Measurements from ENCODE around the gene RPH3AL.

DNA sequence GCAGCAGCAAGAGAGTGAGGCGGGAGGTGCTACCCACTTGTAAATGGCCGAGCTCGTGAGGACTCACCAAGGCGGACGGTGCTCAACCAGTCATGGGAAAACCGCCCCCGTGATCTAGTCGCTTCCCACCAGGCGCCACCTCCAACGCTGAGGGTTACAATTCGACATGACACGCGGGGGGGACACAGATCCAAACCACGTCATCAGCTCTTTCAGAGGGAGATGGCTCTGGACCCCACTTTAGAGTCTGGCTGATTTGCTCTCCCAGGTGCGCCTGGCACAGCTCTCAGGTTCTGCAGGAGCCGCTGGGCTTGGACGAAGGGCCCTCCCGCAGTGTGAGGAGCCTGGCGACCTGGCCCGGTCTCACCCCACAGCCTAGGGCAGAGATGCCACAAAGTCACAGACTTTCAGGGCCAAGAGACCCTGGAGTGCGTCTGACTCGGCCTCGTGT is 150.1 kb downstream of the RPH3AL start:
- TF ChIP-seq, protein P1, sequence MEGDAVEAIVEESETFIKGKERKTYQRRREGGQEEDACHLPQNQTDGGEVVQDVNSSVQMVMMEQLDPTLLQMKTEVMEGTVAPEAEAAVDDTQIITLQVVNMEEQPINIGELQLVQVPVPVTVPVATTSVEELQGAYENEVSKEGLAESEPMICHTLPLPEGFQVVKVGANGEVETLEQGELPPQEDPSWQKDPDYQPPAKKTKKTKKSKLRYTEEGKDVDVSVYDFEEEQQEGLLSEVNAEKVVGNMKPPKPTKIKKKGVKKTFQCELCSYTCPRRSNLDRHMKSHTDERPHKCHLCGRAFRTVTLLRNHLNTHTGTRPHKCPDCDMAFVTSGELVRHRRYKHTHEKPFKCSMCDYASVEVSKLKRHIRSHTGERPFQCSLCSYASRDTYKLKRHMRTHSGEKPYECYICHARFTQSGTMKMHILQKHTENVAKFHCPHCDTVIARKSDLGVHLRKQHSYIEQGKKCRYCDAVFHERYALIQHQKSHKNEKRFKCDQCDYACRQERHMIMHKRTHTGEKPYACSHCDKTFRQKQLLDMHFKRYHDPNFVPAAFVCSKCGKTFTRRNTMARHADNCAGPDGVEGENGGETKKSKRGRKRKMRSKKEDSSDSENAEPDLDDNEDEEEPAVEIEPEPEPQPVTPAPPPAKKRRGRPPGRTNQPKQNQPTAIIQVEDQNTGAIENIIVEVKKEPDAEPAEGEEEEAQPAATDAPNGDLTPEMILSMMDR (IDR thresholded peaks at IDR 0.05; ENCODE audit: poor library complexity, severe bottlenecking): no peak
- TF ChIP-seq POLR2AphosphoS5 (IDR thresholded peaks at IDR 0.05) (no peak), RAD21 (conservative IDR thresholded peaks at IDR 0.05) (no peak), EZH2 (IDR thresholded peaks at IDR 0.05; ENCODE audit: borderline replicate concordance, insufficient read depth, low read length, poor library complexity, severe bottlenecking) (no peak)
- TF ChIP-seq, protein P2, sequence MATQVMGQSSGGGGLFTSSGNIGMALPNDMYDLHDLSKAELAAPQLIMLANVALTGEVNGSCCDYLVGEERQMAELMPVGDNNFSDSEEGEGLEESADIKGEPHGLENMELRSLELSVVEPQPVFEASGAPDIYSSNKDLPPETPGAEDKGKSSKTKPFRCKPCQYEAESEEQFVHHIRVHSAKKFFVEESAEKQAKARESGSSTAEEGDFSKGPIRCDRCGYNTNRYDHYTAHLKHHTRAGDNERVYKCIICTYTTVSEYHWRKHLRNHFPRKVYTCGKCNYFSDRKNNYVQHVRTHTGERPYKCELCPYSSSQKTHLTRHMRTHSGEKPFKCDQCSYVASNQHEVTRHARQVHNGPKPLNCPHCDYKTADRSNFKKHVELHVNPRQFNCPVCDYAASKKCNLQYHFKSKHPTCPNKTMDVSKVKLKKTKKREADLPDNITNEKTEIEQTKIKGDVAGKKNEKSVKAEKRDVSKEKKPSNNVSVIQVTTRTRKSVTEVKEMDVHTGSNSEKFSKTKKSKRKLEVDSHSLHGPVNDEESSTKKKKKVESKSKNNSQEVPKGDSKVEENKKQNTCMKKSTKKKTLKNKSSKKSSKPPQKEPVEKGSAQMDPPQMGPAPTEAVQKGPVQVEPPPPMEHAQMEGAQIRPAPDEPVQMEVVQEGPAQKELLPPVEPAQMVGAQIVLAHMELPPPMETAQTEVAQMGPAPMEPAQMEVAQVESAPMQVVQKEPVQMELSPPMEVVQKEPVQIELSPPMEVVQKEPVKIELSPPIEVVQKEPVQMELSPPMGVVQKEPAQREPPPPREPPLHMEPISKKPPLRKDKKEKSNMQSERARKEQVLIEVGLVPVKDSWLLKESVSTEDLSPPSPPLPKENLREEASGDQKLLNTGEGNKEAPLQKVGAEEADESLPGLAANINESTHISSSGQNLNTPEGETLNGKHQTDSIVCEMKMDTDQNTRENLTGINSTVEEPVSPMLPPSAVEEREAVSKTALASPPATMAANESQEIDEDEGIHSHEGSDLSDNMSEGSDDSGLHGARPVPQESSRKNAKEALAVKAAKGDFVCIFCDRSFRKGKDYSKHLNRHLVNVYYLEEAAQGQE (IDR thresholded peaks at IDR 0.05; ENCODE audit: borderline replicate concordance): no peak

Measured in neural cell (in vitro differentiated cells).